H1 (cell line): ENCODE results near the gene EXD3. TPM values are rescaled to one million over a fixed set of nuclear protein-coding genes. Genes with fewer than 3 reads are reported as not detected.

ENCODE experiments used
- CHD2 ChIP-seq: IDR thresholded peaks from 2 replicates; pipeline ENCODE4 v1.6.1; 2012; ENCODE audit warnings: low read length, improper control_type of control experiment
- SP2 ChIP-seq: IDR thresholded peaks from 2 replicates; pipeline ENCODE4 v1.6.1; 2012; ENCODE audit warnings: mild to moderate bottlenecking, low read length, inconsistent platforms
- polyA plus RNA-seq, 7 experiments: library from polyadenylated mRNA; depleted of rRNA in 3 of 7; stranded (reverse) in 5 of 7; unstranded in 2 of 7; fragments of >200 nt in 5 of 7; fragments of 200-250 nt in 2 of 7; gene quantifications; 1 replicate in 5 of 7; 2 replicates in 1 of 7; 4 replicates in 1 of 7; pipeline versions ENCODE4 v1.2.1 to v1.2.3, GENCODE V29; 2011 to 2013; ENCODE audit warnings: missing spikeins in 2 of 7, mixed read lengths in 2 of 7
- total RNA-seq: library from RNA; stranded (reverse); fragmentation: NEBNext Ultra II Directional; extraction: Animal tissue kit (Norgen Biotek cat#: 25700); gene quantifications from 2 replicates; pipeline ENCODE4 v1.2.1, GENCODE V29; 2021

The EXD3 gene
- total and polyA plus RNA-seq, 2 of the 8 experiments (the other 6 are each of a cell fraction or from before 2014, with no cell fraction given), result 7.2 to 9.4 TPM

DNA sequence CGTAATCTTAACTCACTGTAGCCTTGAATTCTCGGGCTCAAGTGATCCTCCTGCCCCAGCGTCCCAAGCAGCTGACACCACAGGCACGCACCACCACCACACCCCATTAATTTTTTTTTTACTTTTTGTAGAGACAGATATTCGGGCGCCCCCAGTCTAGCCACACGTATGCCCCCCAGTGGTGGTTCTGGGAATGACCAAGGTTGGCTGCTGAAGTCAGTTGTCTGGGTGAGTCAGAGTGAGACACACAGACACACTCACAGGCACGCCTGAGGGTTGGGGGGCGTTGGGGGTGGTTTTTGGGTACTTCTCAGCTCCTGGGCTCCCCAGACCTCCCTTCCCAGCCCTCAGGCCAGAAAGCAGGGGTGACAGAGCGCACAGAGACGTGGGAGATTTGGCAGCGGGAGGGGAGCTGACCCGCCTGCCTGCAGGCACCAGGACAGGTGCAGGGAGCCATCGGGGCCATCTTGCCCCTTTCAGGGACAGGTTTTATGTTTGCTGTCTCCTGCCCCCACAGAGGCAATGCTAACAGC, 22.4 kb upstream of the EXD3 start (continued):
- no peak for TF ChIP-seq CHD2
- TF ChIP-seq SP2, result no peak
